ENCODE measurements around the gene FJX1.

The FJX1 gene

GRCh38 chr11:35617687-35618496, at the start of gene FJX1:
Gene FJX1 (plus strand): TSS chr11:35618460. CDS start chr11:35618637, 177 bp downstream.
- DNase-seq (ENCODE audit: low read depth in 3 of 3, low spot score in 1 of 3) = no peak

GRCh38 chr11:35571696-35572095, 46.6 kb upstream of the FJX1 start:
- no peak for DNase-seq (ENCODE audit: low read depth in 3 of 3, low spot score in 1 of 3)

GRCh38 chr11:35579557-35580396, 38.5 kb upstream of the FJX1 start:
- DNase-seq (ENCODE audit: low read depth in 3 of 3, low spot score in 1 of 3) = no peak

GRCh38 chr11:35580397-35580781, 37.9 kb upstream of the FJX1 start:
- DNase-seq (ENCODE audit: low read depth in 3 of 3, low spot score in 1 of 3) = no peak

GRCh38 chr11:35582033-35582432, 36.2 kb upstream of the FJX1 start:
- DNase-seq (ENCODE audit: low read depth in 3 of 3, low spot score in 1 of 3) = no peak

- no peak for DNase-seq (ENCODE audit: low read depth in 3 of 3, low spot score in 1 of 3)
Observed at GRCh38 chr11:35583126-35583525, 35.1 kb upstream of the FJX1 start.

GRCh38 chr11:35583843-35584242, 34.4 kb upstream of the FJX1 start:
- DNase-seq (ENCODE audit: low read depth in 3 of 3, low spot score in 1 of 3) = no peak

- no peak for DNase-seq (ENCODE audit: low read depth in 3 of 3, low spot score in 1 of 3)
Observed at GRCh38 chr11:35584321-35584720, 33.9 kb upstream of the FJX1 start.

GRCh38 chr11:35585416-35585815, 32.8 kb upstream of the FJX1 start:
- no peak for DNase-seq (ENCODE audit: low read depth in 3 of 3, low spot score in 1 of 3)

GRCh38 chr11:35586222-35586621, 32.0 kb upstream of the FJX1 start:
- DNase-seq (ENCODE audit: low read depth in 3 of 3, low spot score in 1 of 3) = no peak

GRCh38 chr11:35587972-35588371, 30.3 kb upstream of the FJX1 start:
- DNase-seq (ENCODE audit: low read depth in 3 of 3, low spot score in 1 of 3) = no peak

GRCh38 chr11:35588627-35589026, 29.6 kb upstream of the FJX1 start:
- no peak for DNase-seq (ENCODE audit: low read depth in 3 of 3, low spot score in 1 of 3)

GRCh38 chr11:35589281-35589680, 29.0 kb upstream of the FJX1 start:
- DNase-seq (ENCODE audit: low read depth in 3 of 3, low spot score in 1 of 3) = no peak

GRCh38 chr11:35590412-35590811, 27.8 kb upstream of the FJX1 start:
- no peak for DNase-seq (ENCODE audit: low read depth in 3 of 3, low spot score in 1 of 3)

GRCh38 chr11:35593143-35593542, 25.1 kb upstream of the FJX1 start:
- DNase-seq (ENCODE audit: low read depth in 3 of 3, low spot score in 1 of 3) = no peak

- DNase-seq (ENCODE audit: low read depth in 3 of 3, low spot score in 1 of 3) = no peak
Observed at GRCh38 chr11:35594680-35595079, 23.6 kb upstream of the FJX1 start.

GRCh38 chr11:35598254-35599125, 19.8 kb upstream of the FJX1 start:
- no peak for DNase-seq (ENCODE audit: low read depth in 3 of 3, low spot score in 1 of 3)

- DNase-seq (ENCODE audit: low read depth in 3 of 3, low spot score in 1 of 3) = no peak
Observed at GRCh38 chr11:35600331-35600838, 17.9 kb upstream of the FJX1 start.

GRCh38 chr11:35602160-35602793, 16.0 kb upstream of the FJX1 start:
- no peak for DNase-seq (ENCODE audit: low read depth in 3 of 3, low spot score in 1 of 3)

GRCh38 chr11:35602979-35603378, 15.3 kb upstream of the FJX1 start:
- DNase-seq (ENCODE audit: low read depth in 3 of 3, low spot score in 1 of 3) = no peak

GRCh38 chr11:35605706-35606105, 12.6 kb upstream of the FJX1 start:
- DNase-seq (ENCODE audit: low read depth in 3 of 3, low spot score in 1 of 3) = no peak
